Sigmoid colon (tissue), 7 donors: ENCODE measurements around the gene STAT5B. TPM values are rescaled to one million over a fixed set of nuclear protein-coding genes. Genes with fewer than 3 reads are reported as not detected.

Source experiments
- DNase-seq: peaks from one replicate; pipeline ENCODE4 v3.0.0-alpha.2; 2019
- H3K27ac ChIP-seq, 4 donors: fragments of 200-600 bp; sonication (generic); one replicate each; pipeline ENCODE4 v1.5.1; 2016 to 2019; ENCODE audit warnings: mild to moderate bottlenecking in 1 of 4
- H3K27me3 ChIP-seq, 3 donors: fragments of 200-600 bp; sonication (generic); one replicate each; pipeline ENCODE4 v1.5.1; 2019; ENCODE audit warnings: mild to moderate bottlenecking in 1 of 3
- H3K36me3 ChIP-seq, 4 donors: fragments of 200-600 bp; sonication (generic); one replicate each; pipeline ENCODE4 v1.5.1; 2016 to 2019
- H3K4me1 ChIP-seq, 4 donors: fragments of 200-600 bp; sonication (generic); one replicate each; pipeline ENCODE4 v1.5.1; 2017 to 2019
- H3K4me3 ChIP-seq, 4 donors: fragments of 200-600 bp; sonication (generic); one replicate each; pipeline ENCODE4 v1.5.1; 2017 to 2019; ENCODE audit warnings: mild to moderate bottlenecking in 2 of 4, moderate library complexity in 1 of 4
- H3K9me3 ChIP-seq, 4 donors: fragments of 200-600 bp in 3 of 4; sonication (generic) in 3 of 4; one replicate each; pipeline versions ENCODE4 v1.5.1 to v1.6.1; 2013 to 2019
- CTCF ChIP-seq, 4 experiments: fragments of 450-650 bp in 3 of 4; fragments of 200-600 bp in 1 of 4; IDR thresholded peaks; one replicate each; pipeline ENCODE4 v1.5.1; 2016 to 2019; ENCODE audit warnings: antibody characterized with exemption in 4 of 4, mild to moderate bottlenecking in 3 of 4, moderate library complexity in 2 of 4
- EP300 ChIP-seq, 4 donors: sonication (generic); formaldehyde crosslinking; IDR thresholded peaks; one replicate each; pipeline ENCODE4 v1.6.1; 2017; ENCODE audit warnings: antibody characterized with exemption in 4 of 4
- POLR2A ChIP-seq, 2 donors: fragments of 450-650 bp; IDR thresholded peaks; one replicate each; pipeline ENCODE4 v1.6.1; 2016; ENCODE audit warnings: antibody characterized with exemption in 2 of 2, mild to moderate bottlenecking in 2 of 2, moderate library complexity in 2 of 2
- POLR2AphosphoS5 ChIP-seq, 4 donors: sonication (generic); formaldehyde crosslinking; IDR thresholded peaks; one replicate each; pipeline ENCODE4 v1.6.1; 2017; ENCODE audit warnings: antibody characterized with exemption in 4 of 4
- WGBS, 2 donors: extraction: QIAGEN DNeasy Blood & Tissue Kit; methylation state at CpG; one replicate each; pipeline ENCODE4 v1.1.7; 2013; 5-methylcytosine and 5-hydroxymethylcytosine counted together
- intact Hi-C: fragments of 100-400 bp; cut with DNase I; formaldehyde crosslinking; loops from one replicate; pipeline ENCODE4 v1.15.1; 2023
- polyA plus RNA-seq, 3 donors: library from polyadenylated mRNA; stranded (reverse); fragments of 200-250 nt; gene quantifications; one replicate each; pipeline ENCODE4 v1.2.3, GENCODE V29; 2013
- total RNA-seq, 4 donors: library from RNA; depleted of rRNA; stranded (reverse); fragments of >200 nt; gene quantifications; one replicate each; pipeline ENCODE4 v1.1.0, GENCODE V29; 2016
- donor health status: healthy with polysubstance abuse.
- donor health status: Bipolar disorder and iron deficiency.
- donor health status: healthy.

The STAT5B gene
- total and polyA plus RNA-seq, 7 donors = 11.3 to 117 (median 93.5) TPM

DNA sequence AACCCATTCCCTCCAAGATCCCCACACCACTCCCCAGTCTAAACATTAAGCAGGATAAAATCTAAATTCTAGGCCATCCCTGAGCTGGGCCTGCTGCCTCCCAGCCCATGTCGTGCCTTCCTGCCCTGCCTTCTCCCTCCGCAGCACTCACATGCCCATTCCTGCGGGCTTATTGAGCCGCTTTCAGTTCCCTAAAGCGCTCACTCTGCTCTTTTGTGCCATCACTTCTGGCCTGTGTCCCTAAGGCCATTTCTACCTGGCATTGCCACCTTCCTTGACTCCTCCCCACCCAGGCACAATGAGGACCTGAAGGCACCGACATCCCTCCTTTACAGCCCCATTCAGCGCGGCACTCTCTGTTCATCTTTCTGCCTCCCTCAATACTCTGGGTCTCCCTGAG lies 108.4 kb downstream of the STAT5B start:
- H3K4me3 ChIP-seq = no peak overlapping the region
- H3K27ac ChIP-seq = no peak overlapping the region
- intact Hi-C loops = no loop called here
- no peaks in the 10 kb centered on the region for H3K9me3 ChIP-seq
- 92 to 93% methylated on average over 8 of the region's 8 CpGs for WGBS, 2 donors
- no peaks in the 10 kb centered on the region for H3K4me1 ChIP-seq
- no peaks in the 10 kb centered on the region for H3K27me3 ChIP-seq
- H3K36me3 ChIP-seq = no peaks in the 10 kb centered on the region
- TF ChIP-seq POLR2A (IDR thresholded peaks at IDR 0.05) (no peak), CTCF (IDR thresholded peaks at IDR 0.05) (no peak), POLR2AphosphoS5 (IDR thresholded peaks at IDR 0.05) (no peak), EP300 (IDR thresholded peaks at IDR 0.05) (no peak)
- DNase-seq = no peak

DNA sequence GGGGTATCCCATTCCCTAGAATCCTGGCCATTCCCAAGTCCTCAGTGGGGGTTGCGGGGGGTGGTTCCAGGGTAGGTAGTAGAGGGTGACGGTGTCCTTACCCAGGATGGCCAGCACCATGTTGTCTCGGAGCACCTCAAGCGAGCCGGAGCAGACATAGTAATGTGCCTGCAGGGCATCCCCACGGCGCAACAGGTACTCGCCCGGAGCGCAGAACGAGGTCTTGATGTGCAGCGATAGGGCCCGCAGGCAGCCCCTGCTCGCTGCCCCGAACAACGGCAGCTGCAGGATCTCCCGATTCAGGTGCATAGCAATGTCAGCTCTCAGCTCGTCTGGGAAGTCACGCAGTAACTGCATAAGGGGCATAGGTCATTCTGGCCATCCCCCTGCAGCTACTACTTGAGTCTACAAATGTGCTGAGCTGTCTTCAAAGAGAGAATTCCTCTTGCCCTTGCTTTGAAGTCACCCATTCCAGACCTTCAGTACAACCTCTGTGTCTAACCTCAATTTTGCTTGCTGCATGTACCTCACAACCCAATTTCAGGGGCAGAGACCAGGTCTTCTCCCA lies 109.9 kb downstream of the STAT5B start:
- intact Hi-C loops = no loop called here
- DNase-seq = no peak
- Histone ChIP-seq H3K36me3 (no peaks in the 10 kb centered on the region), H3K9me3 (no peaks in the 10 kb centered on the region), H3K27ac (no peak overlapping the region), H3K4me1 (no peaks in the 10 kb centered on the region), H3K27me3 (no peaks in the 10 kb centered on the region), H3K4me3 (no peak overlapping the region)
- 92 to 94% methylated on average over 19 of the region's 19 CpGs for WGBS, 2 donors
- TF ChIP-seq POLR2A (IDR thresholded peaks at IDR 0.05) (no peak), POLR2AphosphoS5 (IDR thresholded peaks at IDR 0.05) (no peak), EP300 (IDR thresholded peaks at IDR 0.05) (no peak), CTCF (IDR thresholded peaks at IDR 0.05) (no peak)

DNA sequence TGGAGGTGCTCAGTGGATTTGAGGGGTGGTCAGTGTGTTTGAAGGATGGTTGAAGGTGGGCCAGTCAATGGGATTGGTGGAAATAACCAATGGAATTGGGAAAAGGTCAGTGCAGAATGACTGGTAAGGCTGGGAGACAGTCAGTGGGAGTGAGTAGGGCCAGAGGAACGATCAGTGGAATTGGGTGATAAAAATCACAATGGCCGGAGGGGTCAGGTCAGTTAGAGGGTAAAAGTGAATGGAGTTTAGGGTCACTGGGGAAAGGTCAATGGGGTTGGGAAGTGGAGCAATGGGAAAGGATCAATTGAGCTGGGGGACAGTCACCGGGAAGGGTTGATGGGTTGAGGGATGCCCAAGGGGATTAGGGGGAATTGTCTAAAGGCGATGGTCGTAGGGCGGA lies 110.4 kb downstream of the STAT5B start:
- TF ChIP-seq CTCF (IDR thresholded peaks at IDR 0.05) (no peak), POLR2AphosphoS5 (IDR thresholded peaks at IDR 0.05) (no peak), EP300 (IDR thresholded peaks at IDR 0.05) (no peak), POLR2A (IDR thresholded peaks at IDR 0.05) (no peak)
- no peaks in the 10 kb centered on the region for H3K36me3 ChIP-seq
- 91 to 92% methylated on average over 6 of the region's 6 CpGs for WGBS, 2 donors

DNA sequence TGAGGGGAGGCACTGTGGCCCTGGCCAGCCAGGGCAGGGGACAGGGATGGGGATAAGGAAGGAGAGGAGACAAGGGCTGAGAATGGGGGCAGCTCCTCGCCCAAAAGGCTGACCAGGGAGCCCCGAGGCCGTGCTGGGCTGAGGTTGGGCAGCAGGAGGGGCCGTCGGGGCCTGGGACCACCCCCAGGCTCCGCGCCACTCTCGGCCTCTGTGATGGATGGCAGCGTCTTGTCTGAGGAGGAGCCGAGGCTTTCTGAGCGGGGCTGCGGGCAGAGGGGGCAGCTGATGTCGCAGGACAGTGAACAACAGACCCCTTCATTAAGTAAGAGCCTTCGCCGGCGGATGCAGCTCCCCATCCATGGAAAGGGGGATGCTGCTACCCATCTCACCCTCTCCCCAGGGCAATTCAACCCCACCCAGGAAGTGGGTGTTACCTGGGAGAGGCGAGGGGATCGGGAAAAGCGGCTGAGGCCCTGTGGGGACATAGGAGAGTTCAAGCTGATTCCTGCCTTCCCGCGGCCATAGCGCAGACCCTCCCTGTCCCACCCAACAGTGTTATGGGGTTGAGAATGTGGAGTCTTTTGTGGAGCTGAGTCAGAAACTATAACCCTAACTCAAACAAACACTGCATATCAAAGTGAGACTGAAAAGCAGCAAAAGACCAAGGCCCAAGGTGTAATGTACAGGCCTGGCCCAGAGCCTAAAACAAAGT lies 112.3 kb downstream of the STAT5B start:
- DNase-seq = no peak
- H3K4me3 ChIP-seq = no peak overlapping the region
- no peaks in the 10 kb centered on the region for H3K36me3 ChIP-seq
- intact Hi-C loops = no loop called here
- H3K27ac ChIP-seq = no peak overlapping the region
- no peak for TF ChIP-seq POLR2A (IDR thresholded peaks at IDR 0.05)
- H3K9me3 ChIP-seq = no peaks in the 10 kb centered on the region
- H3K4me1 ChIP-seq = no peaks in the 10 kb centered on the region
- H3K27me3 ChIP-seq = no peaks in the 10 kb centered on the region
- WGBS, 2 donors = 65 to 72% methylated on average over 22 of the region's 22 CpGs

More for the DNA sequence above, 110.4 kb downstream of the STAT5B start:
- no peaks in the 10 kb centered on the region for H3K27me3 ChIP-seq
- no peak overlapping the region for H3K4me3 ChIP-seq
- intact Hi-C loops = no loop called here
- no peak for DNase-seq
- H3K4me1 ChIP-seq = no peaks in the 10 kb centered on the region
- no peak overlapping the region for H3K27ac ChIP-seq
- no peaks in the 10 kb centered on the region for H3K9me3 ChIP-seq

- 58 to 63% methylated on average over 8 of the region's 8 CpGs for WGBS, 2 donors
- DNase-seq = no peak
- H3K36me3 ChIP-seq = no peaks in the 10 kb centered on the region
- intact Hi-C loops = no loop called here
- H3K27ac ChIP-seq = no peak overlapping the region
- no peaks in the 10 kb centered on the region for H3K27me3 ChIP-seq
- no peak overlapping the region for H3K4me3 ChIP-seq
- no peak for TF ChIP-seq EP300 (IDR thresholded peaks at IDR 0.05)
- TF ChIP-seq POLR2AphosphoS5 (IDR thresholded peaks at IDR 0.05) = no peak
- TF ChIP-seq CTCF (IDR thresholded peaks at IDR 0.05) = no peak
- TF ChIP-seq POLR2A (IDR thresholded peaks at IDR 0.05) = no peak
- H3K9me3 ChIP-seq = no peaks in the 10 kb centered on the region
- no peaks in the 10 kb centered on the region for H3K4me1 ChIP-seq
Observed at GRCh38 chr17:42163113-42163512, 113.1 kb downstream of the STAT5B start.
